ENCODE data around the gene DIDO1.

DNA sequence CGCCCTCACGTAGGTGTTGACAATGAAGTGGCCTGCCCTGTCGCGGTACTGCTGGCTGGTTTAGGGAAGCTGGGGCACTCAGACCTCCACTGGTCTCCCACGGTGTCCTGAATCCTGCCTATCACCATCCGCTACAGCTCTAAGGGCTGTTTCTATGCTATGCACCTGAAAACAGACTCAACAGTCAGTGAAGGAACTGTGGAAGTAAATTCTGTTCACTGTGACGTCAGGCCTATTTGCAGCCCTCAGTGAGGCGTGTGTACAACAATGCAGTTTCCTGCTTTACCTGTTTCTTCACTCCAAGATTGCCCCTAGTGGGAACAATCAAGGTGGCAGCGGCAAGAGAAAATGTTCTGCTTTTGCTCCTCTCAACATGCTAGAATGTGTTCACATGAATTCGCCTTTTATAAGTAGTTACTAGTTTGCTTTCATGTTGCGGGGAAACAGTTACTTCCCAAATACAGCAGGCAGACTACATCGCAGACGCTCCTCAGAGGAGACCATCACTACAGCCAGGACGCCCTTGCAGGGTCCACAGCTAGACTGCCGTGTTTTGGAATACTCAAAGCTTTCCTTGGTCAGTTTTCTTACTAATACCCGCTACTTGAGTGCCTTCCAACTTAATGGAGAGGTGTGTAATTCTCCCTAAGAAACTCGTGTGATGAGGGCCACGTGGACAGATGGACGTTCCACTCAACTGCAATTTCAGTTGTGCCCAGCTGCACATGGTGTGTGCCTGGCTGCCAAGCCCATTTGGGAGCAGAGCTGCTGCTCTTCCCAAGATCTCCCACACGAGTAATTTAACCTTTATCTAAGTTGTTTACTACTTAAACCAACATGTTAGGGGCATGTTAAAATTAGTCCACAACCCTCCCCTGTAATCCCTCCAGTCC, 25.4 kb downstream of the DIDO1 start:
- TF ChIP-seq CTCF (IDR thresholded peaks at IDR 0.05) (peak; percentile 15; the same call in 1 of the 2 replicates), ZFX (IDR thresholded peaks at IDR 0.05; ENCODE audit: borderline replicate concordance) (no peak)
